HG02678 (cell line): ENCODE results near the gene B3GALNT1.

ENCODE experiments used
- ATAC-seq: cut with Tn5 transposase; IDR thresholded peaks from one replicate; pipeline ENCODE4 v1.9.1; 2021; ENCODE audit warnings: mild to moderate bottlenecking, moderate library complexity; ENCODE audit not compliant: unreplicated experiment

Gene B3GALNT1

GRCh38 chr3:161082063-161082462 lies 23.1 kb downstream of the B3GALNT1 start:
- ATAC-seq: peak; percentile 20

- peak; percentile 84 for ATAC-seq
These were observed 23.5 kb downstream of the B3GALNT1 start for GRCh38 chr3:161081633-161082032.

GRCh38 chr3:161073181-161073580 lies 32.0 kb downstream of the B3GALNT1 start:
- ATAC-seq: no peak

GRCh38 chr3:161072751-161073150 lies 32.4 kb downstream of the B3GALNT1 start:
- no peak for ATAC-seq

GRCh38 chr3:161072211-161072621 lies 32.9 kb downstream of the B3GALNT1 start:
- no peak for ATAC-seq

- no peak for ATAC-seq
These were observed 34.0 kb downstream of the B3GALNT1 start for GRCh38 chr3:161070980-161071663.

- ATAC-seq: no peak
These were observed 34.8 kb downstream of the B3GALNT1 start for GRCh38 chr3:161070252-161070930.

GRCh38 chr3:161069511-161070251 lies 35.5 kb downstream of the B3GALNT1 start:
- peak; percentile 95 for ATAC-seq

- ATAC-seq: no peak
These were observed 37.8 kb downstream of the B3GALNT1 start for GRCh38 chr3:161067335-161067734.

- no peak for ATAC-seq
These were observed 38.2 kb downstream of the B3GALNT1 start for GRCh38 chr3:161066930-161067329.

GRCh38 chr3:161064413-161064812 lies 40.7 kb downstream of the B3GALNT1 start:
- no peak for ATAC-seq

GRCh38 chr3:161054860-161055604 lies 50.1 kb downstream of the B3GALNT1 start:
- ATAC-seq: no peak

- no peak for ATAC-seq
These were observed 53.3 kb downstream of the B3GALNT1 start for GRCh38 chr3:161051856-161052255.

- ATAC-seq: peak; percentile 65
These were observed 54.2 kb downstream of the B3GALNT1 start for GRCh38 chr3:161050935-161051334.

- no peak for ATAC-seq
These were observed 55.4 kb downstream of the B3GALNT1 start for GRCh38 chr3:161049683-161050248.

GRCh38 chr3:161043336-161044035 lies 61.7 kb downstream of the B3GALNT1 start:
- ATAC-seq: peak; percentile 83

GRCh38 chr3:161042023-161042501 lies 63.1 kb downstream of the B3GALNT1 start:
- peak; percentile 71 for ATAC-seq

- ATAC-seq: no peak
These were observed 66.4 kb downstream of the B3GALNT1 start for GRCh38 chr3:161038725-161039124.

- ATAC-seq: no peak
These were observed 69.4 kb downstream of the B3GALNT1 start for GRCh38 chr3:161035711-161036110.
